Right lobe of liver (tissue), 6 donors: ENCODE measurements around the gene LMO3. TPM values are rescaled to one million over a fixed set of nuclear protein-coding genes. Genes with fewer than 3 reads are reported as not detected.

Experiments
- ATAC-seq, 4 donors: fragments of 200-7000 bp; cut with Tn5 transposase; one replicate each; pipeline ENCODE4 v1.9.1; 2020; ENCODE audit warnings: mild to moderate bottlenecking in 4 of 4, moderate library complexity in 4 of 4
- DNase-seq, 3 donors: peaks; one replicate each; pipeline ENCODE4 v3.0.0-alpha.2; 2020
- H3K27ac ChIP-seq, 3 donors: fragments of 200-600 bp; one replicate each; pipeline ENCODE4 v1.8.0; 2022
- H3K27me3 ChIP-seq, 2 donors: fragments of 200-600 bp; one replicate each; pipeline ENCODE4 v1.8.0; 2022
- H3K36me3 ChIP-seq, 4 donors: fragments of 200-600 bp; sonication (generic) in 1 of 4; one replicate each; pipeline versions ENCODE4 v1.5.1 to v1.8.0; 2017 to 2022; ENCODE audit warnings: control low read depth in 1 of 4
- H3K4me1 ChIP-seq, 4 donors: fragments of 200-600 bp; sonication (generic) in 1 of 4; one replicate each; pipeline versions ENCODE4 v1.5.1 to v1.8.0; 2017 to 2022; ENCODE audit warnings: control low read depth in 1 of 4
- H3K4me3 ChIP-seq, 3 donors: fragments of 200-600 bp; one replicate each; pipeline ENCODE4 v1.8.0; 2022
- H3K9me3 ChIP-seq, 4 donors: fragments of 200-600 bp; sonication (generic) in 1 of 4; one replicate each; pipeline versions ENCODE4 v1.5.1 to v1.8.0; 2017 to 2022; ENCODE audit warnings: control low read depth in 1 of 4
- CTCF ChIP-seq, 4 donors: fragments of 200-600 bp in 3 of 4; fragments of 450-650 bp in 1 of 4; IDR thresholded peaks; one replicate each; pipeline versions ENCODE4 v1.5.1 to v1.8.0; 2016 to 2022; ENCODE audit warnings: antibody characterized with exemption in 4 of 4, mild to moderate bottlenecking in 2 of 4
- POLR2A ChIP-seq: fragments of 450-650 bp; IDR thresholded peaks from one replicate; pipeline ENCODE4 v1.6.1; 2017; ENCODE audit warnings: antibody characterized with exemption, mild to moderate bottlenecking
- WGBS: methylation state at CpG from one replicate; pipeline ENCODE4 v1.1.6; 2018; ENCODE audit warnings: low coverage, low lambda C conversion rate; ENCODE audit not compliant: insufficient coverage; ENCODE audit errors: missing lambda C conversion rate; 5-methylcytosine and 5-hydroxymethylcytosine counted together
- intact Hi-C, 2 donors: fragments of 100-400 bp; cut with DNase I; formaldehyde crosslinking; loops; one replicate each; pipeline versions ENCODE4 v1.11.2 to v1.14.1; 2022
- total RNA-seq, 6 experiments: library from RNA; depleted of rRNA in 2 of 6; stranded (reverse); fragments of >200 nt in 2 of 6; fragmentation: NEBNext Ultra II Directional in 3 of 6; extraction: Animal tissue kit (Norgen Biotek cat#: 25700) in 3 of 6; gene quantifications; one replicate each; pipeline versions ENCODE4 v1.1.0 to v1.2.4, GENCODE V29; 2016 to 2023
- donor health status: DM: no; HTN: yes; CAD: no.
- donor health status: DM: no; HTN: no; CAD: no.
- donor health status: DM: no; HTN: no; CAD: no.
- donor health status: DM: no; HTN: yes; CAD: no.
- donor health status: DM: no; HTN: yes; CAD: no.

The LMO3 gene
- total RNA-seq, 6 experiments from 2014 or later = 1.3 TPM; not detected in 5

GRCh38 chr12:16524378-16524777 is 81.6 kb downstream of the LMO3 start:
- H3K9me3 ChIP-seq = no peaks in the 10 kb centered on the region
- 62% methylated on average over 1 of the region's 1 CpG for WGBS
- H3K27ac ChIP-seq = no peak overlapping the region
- TF ChIP-seq POLR2A = no peak
- TF ChIP-seq CTCF (IDR thresholded peaks at IDR 0.05) = no peak
- H3K27me3 ChIP-seq = no peaks in the 10 kb centered on the region
- ATAC-seq (no peak), DNase-seq (no peak)
- no peak overlapping the region for H3K4me3 ChIP-seq
- intact Hi-C loops = no loop called here
- no peaks in the 10 kb centered on the region for H3K4me1 ChIP-seq
- no peaks in the 10 kb centered on the region for H3K36me3 ChIP-seq

- H3K27ac ChIP-seq = no peak overlapping the region
- no peak for ATAC-seq
Measured at GRCh38 chr12:16523951-16524331, 82.0 kb downstream of the LMO3 start.

DNA sequence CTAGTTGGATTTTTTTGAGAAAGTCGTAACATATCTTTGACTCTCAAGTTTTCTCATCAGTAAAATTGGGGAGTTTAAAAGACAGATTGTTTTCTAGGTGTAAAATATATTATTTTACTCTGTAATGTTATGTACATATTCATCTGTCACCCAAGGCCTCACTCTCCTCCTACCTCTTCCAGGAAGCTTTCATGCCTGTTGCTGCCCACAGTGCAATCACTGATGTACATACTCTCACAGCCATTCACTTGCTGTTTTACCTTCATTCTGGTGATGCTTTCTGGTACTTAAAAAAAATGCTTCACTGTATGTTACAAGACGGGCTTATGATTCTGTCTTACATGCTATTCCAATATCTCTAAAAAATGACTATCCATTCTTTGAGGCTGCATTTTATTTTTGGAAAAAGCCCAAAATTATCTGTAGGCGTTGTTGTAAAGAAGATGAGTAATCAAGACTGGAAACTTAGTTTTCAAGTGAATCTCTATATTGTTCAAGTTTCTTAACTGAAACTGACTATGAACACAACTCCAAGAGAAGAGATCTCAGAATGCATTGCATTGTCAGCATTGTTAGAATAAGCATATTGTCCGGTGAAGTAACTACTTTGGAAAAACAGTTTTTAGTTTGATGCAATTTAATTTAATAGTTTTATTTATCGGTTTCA is 82.5 kb downstream of the LMO3 start:
- ATAC-seq (no peak), DNase-seq (no peak)
- no peak overlapping the region for H3K4me3 ChIP-seq
- 90% methylated on average over 5 of the region's 5 CpGs for WGBS
- H3K9me3 ChIP-seq = no peaks in the 10 kb centered on the region
- no peaks in the 10 kb centered on the region for H3K27me3 ChIP-seq
- no peaks in the 10 kb centered on the region for H3K4me1 ChIP-seq
- TF ChIP-seq CTCF (IDR thresholded peaks at IDR 0.05) (no peak), POLR2A (no peak)
- no peak overlapping the region for H3K27ac ChIP-seq
- H3K36me3 ChIP-seq = no peaks in the 10 kb centered on the region
- intact Hi-C loops = no loop called here

More at GRCh38 chr12:16523951-16524331, 82.0 kb downstream of the LMO3 start:
- H3K4me3 ChIP-seq = no peak overlapping the region
- H3K4me1 ChIP-seq = no peaks in the 10 kb centered on the region
- no peak for TF ChIP-seq POLR2A
- no peak for TF ChIP-seq CTCF (IDR thresholded peaks at IDR 0.05)
- intact Hi-C loops = no loop called here
- no peaks in the 10 kb centered on the region for H3K27me3 ChIP-seq
- H3K36me3 ChIP-seq = no peaks in the 10 kb centered on the region
- no peak for DNase-seq
- H3K9me3 ChIP-seq = no peaks in the 10 kb centered on the region

- DNase-seq (no peak), ATAC-seq (no peak)
- intact Hi-C loops = no loop called here
- no peaks in the 10 kb centered on the region for H3K9me3 ChIP-seq
- H3K4me3 ChIP-seq = no peak overlapping the region
- H3K27me3 ChIP-seq = no peaks in the 10 kb centered on the region
- no peaks in the 10 kb centered on the region for H3K4me1 ChIP-seq
- no peaks in the 10 kb centered on the region for H3K36me3 ChIP-seq
- TF ChIP-seq POLR2A (no peak), CTCF (IDR thresholded peaks at IDR 0.05) (no peak)
- no peak overlapping the region for H3K27ac ChIP-seq
- 84% methylated on average over 6 of the region's 6 CpGs for WGBS
Measured at GRCh38 chr12:16520328-16520727, 85.6 kb downstream of the LMO3 start.

GRCh38 chr12:16515666-16516065 is 90.3 kb downstream of the LMO3 start:
- no peak overlapping the region for H3K27ac ChIP-seq
- no peaks in the 10 kb centered on the region for H3K4me1 ChIP-seq
- H3K36me3 ChIP-seq = no peaks in the 10 kb centered on the region
- DNase-seq (no peak), ATAC-seq (no peak)
- no peaks in the 10 kb centered on the region for H3K27me3 ChIP-seq
- intact Hi-C loops = no loop called here
- no peak overlapping the region for H3K4me3 ChIP-seq
- TF ChIP-seq CTCF (IDR thresholded peaks at IDR 0.05) = no peak
- TF ChIP-seq POLR2A = no peak
- 92% methylated on average over 2 of the region's 3 CpGs for WGBS
- no peaks in the 10 kb centered on the region for H3K9me3 ChIP-seq
